ENCODE results near the gene LRRC27.

The LRRC27 gene

DNA sequence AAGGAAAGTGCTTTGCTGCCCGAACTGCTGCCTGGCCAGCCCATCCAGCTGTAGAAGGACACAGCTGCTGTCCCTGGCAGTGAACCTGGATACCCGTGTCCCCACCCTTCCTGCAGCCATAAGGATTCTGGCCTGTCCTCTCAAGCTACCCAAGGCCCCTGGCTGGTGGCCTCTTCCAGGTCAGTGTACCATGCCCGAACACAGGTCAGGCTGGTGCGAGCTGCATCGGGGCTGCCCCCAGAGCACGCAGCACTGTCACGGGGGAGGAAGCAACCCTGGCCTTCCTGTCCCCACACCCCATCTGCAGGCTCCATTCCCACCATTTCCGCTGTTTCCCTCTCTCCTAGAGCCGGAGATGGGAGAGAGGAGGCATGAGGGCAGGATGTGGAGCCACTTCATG, 34.5 kb downstream of the LRRC27 start:
- no peak overlapping the region for H3K4me3 ChIP-seq (ENCODE audit: low read length)
- TF ChIP-seq, protein P1, sequence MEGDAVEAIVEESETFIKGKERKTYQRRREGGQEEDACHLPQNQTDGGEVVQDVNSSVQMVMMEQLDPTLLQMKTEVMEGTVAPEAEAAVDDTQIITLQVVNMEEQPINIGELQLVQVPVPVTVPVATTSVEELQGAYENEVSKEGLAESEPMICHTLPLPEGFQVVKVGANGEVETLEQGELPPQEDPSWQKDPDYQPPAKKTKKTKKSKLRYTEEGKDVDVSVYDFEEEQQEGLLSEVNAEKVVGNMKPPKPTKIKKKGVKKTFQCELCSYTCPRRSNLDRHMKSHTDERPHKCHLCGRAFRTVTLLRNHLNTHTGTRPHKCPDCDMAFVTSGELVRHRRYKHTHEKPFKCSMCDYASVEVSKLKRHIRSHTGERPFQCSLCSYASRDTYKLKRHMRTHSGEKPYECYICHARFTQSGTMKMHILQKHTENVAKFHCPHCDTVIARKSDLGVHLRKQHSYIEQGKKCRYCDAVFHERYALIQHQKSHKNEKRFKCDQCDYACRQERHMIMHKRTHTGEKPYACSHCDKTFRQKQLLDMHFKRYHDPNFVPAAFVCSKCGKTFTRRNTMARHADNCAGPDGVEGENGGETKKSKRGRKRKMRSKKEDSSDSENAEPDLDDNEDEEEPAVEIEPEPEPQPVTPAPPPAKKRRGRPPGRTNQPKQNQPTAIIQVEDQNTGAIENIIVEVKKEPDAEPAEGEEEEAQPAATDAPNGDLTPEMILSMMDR (conservative IDR thresholded peaks at IDR 0.05; ENCODE audit: low read length): no peak
- DNase-seq (ENCODE audit: low read depth): no peak

DNA sequence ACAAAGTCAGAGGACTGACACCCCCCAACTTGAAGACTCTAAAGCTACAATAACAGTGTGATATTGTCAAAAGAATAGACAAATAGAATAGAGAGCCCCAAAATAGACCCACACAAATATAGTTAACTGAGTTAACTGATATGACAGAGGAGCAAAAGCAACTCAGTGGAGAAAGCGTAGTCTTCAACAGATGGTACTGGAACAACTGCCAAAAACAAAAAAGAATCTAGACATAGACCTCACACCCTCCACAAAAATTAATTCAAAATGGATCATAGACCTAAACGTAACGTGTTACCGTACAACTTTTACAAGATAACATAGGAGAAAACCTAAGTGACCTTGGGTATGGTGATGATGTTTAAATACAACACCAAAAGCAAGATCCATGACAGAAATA, 36.4 kb downstream of the LRRC27 start:
- TF ChIP-seq, protein P1 (conservative IDR thresholded peaks at IDR 0.05; ENCODE audit: low read length): no peak
- DNase-seq (ENCODE audit: low read depth): no peak
- H3K4me3 ChIP-seq (ENCODE audit: low read length): no peak overlapping the region

DNA sequence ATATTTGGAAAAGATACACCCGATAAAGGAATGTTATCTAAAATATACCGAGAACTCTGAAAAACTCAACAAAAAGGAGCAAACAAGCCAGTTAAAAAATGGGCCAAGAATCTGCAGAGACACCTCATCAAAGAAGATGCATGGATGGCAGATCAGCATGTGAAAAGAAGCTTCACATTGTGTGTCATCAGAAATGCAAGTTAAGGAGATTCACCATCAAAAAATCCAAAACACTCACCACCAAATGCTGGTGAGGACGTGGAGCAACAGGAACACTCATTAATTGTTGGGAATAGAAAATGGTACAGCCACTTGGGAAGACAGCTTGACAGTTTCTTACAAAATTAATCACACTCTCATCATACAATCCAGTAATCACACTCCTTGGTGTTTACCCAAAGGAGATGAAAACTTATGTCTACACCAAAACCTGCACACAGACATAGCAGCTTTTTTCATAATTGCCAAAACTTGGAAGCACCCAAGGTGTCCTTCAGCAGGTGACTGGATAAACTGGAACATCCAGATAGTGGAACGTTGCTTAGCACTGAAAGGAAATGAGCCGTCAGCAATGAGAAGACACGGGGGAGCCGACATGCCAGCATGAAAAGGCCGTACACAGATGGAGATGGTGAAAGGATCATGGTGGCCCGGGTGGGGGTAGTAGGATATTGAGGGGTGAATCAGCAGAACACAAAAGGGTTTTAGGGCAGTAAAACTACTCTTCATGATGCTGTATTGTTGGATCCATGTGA, 37.1 kb downstream of the LRRC27 start:
- DNase-seq (ENCODE audit: low read depth): peak; percentile 95
- no peak overlapping the region for H3K4me3 ChIP-seq (ENCODE audit: low read length)
- TF ChIP-seq, protein P1 (conservative IDR thresholded peaks at IDR 0.05; ENCODE audit: low read length): no peak

GRCh38 chr10:132369636-132370185, 37.7 kb downstream of the LRRC27 start:
- DNase-seq (ENCODE audit: low read depth): no peak
- TF ChIP-seq, protein P1 (conservative IDR thresholded peaks at IDR 0.05; ENCODE audit: low read length): no peak
- no peak overlapping the region for H3K4me3 ChIP-seq (ENCODE audit: low read length)

DNA sequence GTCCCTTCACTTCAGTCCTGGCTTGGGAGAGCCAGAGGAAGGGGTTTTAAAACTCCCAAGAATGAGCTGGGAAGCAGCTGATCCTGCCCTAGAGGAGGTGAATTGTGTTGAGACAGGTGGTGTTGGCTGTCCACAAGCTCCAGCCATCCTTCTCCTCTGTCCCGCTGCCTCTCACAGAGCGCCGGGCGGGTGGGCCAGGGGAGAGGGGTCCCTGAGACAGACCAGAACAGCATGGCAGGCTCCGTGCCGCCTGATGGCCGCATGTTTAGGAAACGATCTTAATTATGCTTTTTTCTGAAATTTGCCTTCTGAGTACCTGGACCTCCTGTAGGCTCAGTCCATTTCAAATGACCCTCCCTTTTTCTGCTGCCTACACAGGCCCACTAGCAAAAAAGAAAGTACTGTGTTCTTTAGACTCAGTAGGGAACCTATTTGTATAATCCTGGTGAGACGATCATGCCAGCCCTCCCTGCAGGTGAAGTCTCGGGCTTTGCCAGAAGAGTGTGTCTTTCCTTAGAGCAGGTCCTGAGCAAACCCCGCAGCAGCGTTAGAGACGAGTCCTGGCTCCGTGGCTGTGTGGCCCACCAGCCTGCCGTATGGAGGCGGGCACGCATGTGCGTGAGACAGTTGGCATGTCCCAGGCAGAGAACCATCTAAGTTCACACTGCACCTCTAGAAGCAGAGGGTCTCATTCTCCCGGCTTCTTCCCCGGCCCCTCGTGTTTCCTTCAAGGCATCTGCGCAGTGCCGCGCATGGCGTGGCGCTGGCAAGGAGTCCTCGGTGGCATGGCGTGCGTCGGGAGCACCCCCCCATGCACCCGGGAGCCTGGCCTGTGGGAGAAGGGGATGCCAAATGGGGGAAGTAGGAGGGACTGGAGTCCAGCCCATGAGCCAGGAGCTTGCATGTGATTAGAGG, 38.7 kb downstream of the LRRC27 start:
- TF ChIP-seq, protein P1 (conservative IDR thresholded peaks at IDR 0.05; ENCODE audit: low read length): no peak
- DNase-seq (ENCODE audit: low read depth): no peak
- no peak overlapping the region for H3K4me3 ChIP-seq (ENCODE audit: low read length)

DNA sequence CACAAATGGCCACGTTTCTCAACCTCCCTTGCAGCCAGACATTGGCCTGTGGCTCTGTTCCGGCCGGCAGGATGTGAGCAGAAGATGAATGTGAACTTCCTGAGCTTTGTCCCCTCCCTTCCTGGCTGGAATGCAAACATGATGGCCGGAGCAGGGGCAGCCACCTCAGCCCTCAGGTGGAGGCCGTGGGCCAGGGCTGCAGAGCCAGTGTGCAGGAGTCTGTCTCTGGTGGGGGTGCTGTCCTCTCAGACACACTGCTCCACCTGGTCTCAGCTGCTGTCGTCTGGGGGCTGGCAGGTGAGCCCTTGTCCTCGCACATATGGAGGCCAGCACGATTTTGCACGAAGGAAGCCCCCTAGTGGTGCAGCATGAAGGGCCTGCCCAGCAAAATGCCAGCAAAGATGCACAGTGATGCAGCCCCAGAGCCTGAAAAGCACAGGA, 39.7 kb downstream of the LRRC27 start:
- no peak overlapping the region for H3K4me3 ChIP-seq (ENCODE audit: low read length)
- no peak for DNase-seq (ENCODE audit: low read depth)

More for the DNA sequence above, 39.7 kb downstream of the LRRC27 start:
- TF ChIP-seq, protein P1 (conservative IDR thresholded peaks at IDR 0.05; ENCODE audit: low read length): peak; percentile 24
